Epithelial cell of prostate (primary cell): ENCODE results near the gene OR2T6.
"Not testable (repeated sequence)": the region's sequence is repeated elsewhere in the genome, so short reads cannot be mapped to it uniquely, and the experiment has no call there.

Experiments used
- DNase-seq: peaks from one replicate; pipeline ENCODE4 v3.0.0-alpha.2; 2011; ENCODE audit warnings: low read depth, low spot score
- H3K27ac ChIP-seq: fragments of 450-650 bp; 2 replicates; pipeline ENCODE4 v1.5.1; 2017; ENCODE audit warnings: mild to moderate bottlenecking

The OR2T6 gene

DNA sequence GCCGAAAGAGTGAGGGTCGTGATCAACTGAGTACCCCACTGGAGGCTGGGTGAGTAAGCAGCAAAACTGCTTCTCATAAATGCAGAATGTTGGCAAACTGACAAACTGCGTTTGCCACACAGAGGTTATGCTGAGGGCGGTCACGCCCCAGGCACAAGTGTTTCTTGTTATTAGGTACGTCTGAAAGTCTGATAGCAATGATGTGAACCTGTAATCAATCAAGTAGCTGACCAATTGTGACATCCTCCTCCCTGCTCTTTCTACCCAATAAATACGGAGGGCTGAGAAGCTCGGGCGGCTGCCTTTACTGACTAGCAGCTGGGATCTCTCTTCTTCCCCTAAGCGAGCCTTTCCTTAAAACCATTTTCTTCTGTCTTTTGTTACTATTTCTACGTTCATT, 56.1 kb downstream of the OR2T6 start:
- DNase-seq, H3K27ac ChIP-seq: not testable (repeated sequence)

DNA sequence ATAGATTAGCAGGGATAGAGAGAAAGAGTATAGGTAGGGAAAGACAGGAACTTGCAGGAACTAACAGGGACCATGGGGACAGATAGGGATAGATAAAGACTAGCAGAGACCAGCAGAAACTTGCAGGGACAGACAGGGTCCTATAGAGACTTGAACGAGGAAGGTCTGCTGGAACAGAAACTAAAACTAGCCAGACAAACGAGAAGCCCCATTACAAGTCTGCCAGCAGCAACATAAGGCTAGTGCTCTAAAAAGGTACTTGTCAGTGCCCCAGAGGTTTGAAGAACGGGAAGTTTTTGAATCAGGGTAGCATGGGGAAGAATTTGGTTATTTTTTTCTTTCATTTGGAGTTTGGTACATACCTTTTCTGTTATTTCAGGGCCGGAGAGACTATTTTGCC, 56.7 kb downstream of the OR2T6 start:
- DNase-seq, H3K27ac ChIP-seq: not testable (repeated sequence)

DNA sequence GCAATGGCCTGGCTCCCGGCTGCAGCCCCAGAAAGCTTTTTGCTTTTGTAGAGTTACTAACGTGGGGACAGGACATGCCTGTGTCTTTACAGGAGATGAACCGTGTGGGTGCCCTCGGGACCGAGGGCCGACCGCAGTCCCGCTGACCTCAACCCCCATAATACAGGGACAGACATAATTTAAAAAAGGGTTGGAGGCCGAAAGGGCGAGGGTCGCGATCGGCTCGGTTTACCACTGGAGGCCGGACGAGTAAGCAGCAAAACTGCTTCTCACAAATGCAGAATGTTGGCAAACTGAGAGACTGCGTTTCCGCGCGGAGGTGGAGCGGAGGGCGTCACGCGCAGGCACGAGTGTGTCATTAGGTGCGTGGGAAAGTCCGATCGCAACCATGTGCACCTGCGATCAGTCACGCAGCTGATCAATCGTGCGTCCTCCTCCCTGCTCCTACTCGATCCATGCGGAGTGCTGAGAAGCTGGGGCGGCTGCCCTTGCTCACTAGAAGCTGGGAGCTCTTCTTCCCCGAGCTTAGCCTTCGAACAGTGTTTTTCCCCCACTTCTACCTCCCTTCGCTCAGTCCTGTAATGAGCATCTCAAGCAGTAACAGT, 58.4 kb downstream of the OR2T6 start:
- DNase-seq, H3K27ac ChIP-seq: not testable (repeated sequence)

DNA sequence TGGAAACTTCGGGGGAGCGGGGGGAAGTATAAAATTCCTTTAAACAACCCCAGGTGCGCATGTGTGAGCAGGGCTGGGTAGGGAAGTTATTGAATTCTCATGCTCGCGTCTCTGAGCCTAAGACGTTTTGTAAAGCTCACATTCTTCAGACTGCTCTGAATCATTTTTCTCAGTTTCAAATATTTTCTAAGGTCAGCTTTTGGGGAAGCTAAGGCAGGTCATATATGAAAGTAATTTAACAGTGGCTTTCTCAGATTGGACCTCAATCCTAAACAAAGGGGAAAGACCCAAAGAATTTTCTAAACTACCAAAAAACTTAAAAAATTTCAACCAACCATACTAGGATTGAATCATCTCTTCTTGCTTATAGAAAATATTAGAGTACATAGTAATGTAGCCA, 59.4 kb downstream of the OR2T6 start:
- not testable (repeated sequence) for DNase-seq, H3K27ac ChIP-seq

DNA sequence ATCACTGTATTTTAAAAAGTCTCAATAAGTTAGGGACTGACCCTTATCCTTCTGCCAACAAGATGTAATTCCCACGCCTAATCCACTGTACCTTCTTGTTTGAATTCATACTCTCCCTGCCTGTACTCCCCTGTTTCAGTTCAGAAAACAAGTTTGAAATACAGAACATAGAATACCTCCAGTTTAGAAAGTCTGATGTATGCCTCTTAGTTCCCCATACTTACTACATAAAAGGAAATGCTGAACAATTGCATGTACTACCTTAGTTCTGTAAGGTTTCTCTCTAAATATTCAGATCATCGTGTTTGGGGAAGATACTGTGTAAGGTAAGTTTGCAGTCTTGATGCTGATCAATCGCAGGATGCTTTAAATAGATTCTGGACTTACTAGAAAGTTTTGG, 60.8 kb downstream of the OR2T6 start:
- not testable (repeated sequence) for H3K27ac ChIP-seq, DNase-seq

DNA sequence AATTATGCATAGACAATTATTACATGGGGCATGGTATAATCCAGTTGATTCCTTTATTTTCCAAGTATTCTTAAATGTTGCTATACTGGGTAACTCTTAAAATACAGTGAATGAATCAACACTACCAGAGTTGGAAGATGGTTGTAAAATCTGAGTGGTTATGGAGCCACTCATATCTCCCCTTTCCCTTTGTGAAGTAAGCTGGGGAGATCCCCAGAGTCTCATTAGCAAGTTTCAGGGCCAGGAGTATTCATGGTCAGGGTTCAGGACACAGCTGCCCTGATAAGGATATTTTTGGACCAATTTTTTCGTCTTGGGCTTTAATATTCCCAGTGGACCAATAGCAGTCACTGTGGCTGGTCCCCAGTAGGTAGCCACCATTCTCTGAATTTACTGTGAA, 63.1 kb downstream of the OR2T6 start:
- not testable (repeated sequence) for DNase-seq, H3K27ac ChIP-seq

DNA sequence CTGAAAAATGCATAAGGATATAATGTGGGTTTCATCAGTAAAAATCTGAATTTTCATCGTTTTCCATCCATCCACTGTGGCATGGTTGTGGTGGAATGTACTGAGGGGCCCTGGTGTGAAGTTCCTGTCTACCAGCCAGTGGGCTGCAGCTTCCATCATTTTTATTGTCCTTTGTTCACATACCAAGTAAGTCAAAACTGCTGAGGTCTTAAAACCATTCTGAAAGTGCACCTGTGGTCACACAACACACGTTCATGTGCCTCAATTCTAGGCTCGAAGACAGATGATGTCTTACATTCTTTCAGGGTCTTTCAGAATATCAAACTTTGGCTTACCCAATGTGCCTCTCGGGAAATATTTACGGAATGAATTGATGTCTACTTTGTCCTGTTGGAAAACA, 63.7 kb downstream of the OR2T6 start:
- DNase-seq, H3K27ac ChIP-seq: not testable (repeated sequence)
